Choroid plexus epithelial cell (primary cell): ENCODE data around the gene SUN5.

Experiments used
- DNase-seq: peaks from one replicate; pipeline ENCODE4 v3.0.0-alpha.2; 2010; ENCODE audit warnings: low read depth
- H3K4me3 ChIP-seq: 2 replicates; pipeline ENCODE4 v1.5.1; 2011; ENCODE audit warnings: low read depth, mild to moderate bottlenecking, control low read depth, low read length, moderate library complexity
- CTCF ChIP-seq: conservative IDR thresholded peaks from 2 replicates; pipeline ENCODE4 v1.5.1; 2011; ENCODE audit warnings: low read depth, mild to moderate bottlenecking, control low read depth, inconsistent platforms, low read length, moderate library complexity

SUN5 gene

GRCh38 chr20:33017542-33017941, 13.3 kb upstream of the SUN5 start:
- DNase-seq, result no peak
- no peak overlapping the region for H3K4me3 ChIP-seq
- TF ChIP-seq CTCF, result no peak

DNA sequence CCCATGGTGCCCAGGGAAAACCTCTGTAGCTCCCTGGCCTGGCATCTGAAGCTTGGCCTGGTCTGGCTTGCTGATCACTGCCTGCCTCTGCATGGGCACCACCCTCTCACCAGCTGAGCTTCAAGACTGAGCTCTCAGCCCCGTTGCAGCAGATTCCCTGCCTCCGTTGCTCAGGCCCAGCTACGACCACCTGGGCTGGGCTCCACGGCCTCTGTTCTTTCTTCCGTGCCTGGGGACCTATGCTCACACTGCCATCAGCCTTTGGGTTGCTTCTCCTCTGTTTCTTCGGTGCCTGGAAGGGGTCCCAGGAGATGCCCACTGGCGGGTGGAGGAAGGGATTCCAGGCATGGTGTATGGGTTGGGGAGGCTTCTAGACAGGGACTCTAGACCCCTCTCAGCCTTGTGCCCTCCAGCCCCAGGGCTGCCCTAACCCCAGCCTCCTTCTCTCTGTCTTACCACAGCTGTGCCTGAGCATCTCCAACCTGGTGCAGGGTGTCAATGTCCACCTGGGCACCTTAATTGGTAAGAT, 12.4 kb upstream of the SUN5 start:
- H3K4me3 ChIP-seq, result no peak overlapping the region
- DNase-seq, result no peak
- TF ChIP-seq CTCF, result no peak

DNA sequence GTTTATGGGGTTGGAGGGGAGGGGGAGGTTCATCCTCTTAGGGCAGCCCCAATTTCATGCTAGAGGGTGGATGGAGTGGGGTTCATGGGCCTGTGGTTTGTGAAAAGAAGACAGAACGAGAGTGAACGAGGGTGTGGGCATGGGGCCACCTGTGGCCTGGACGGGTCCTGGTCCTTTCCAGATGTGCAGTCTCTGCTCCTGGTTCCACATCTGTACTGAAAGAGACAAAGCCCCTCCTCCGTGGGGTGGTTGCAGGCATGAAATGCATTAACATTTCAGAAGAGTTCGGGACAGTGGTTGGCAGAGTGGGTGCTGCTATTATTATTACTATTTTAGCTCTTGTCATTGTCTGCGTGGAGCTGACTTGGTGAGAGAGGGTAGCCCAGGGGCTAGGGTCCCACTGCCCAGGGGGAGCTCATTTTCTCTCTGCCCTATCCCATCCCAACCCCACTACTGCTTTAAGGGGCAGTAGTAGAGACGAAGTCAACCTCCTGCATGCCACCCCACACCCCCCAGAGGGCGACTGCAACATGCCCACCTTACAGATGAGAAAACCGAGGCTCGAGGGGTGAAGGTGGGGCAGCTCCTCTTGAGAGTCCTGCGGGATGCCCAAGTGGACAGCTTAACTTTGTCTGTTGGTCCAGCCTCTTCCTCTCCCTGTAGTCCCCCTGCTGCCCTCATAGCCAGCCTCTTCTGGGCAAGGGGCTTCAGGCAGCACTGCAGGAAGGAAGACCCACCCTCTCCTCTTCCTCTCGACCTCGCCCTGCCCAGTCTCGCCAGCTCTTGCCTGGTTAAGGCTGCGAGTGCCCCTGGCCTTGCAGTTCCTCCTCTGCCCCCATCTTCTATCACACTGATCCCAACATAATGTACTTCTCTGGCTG, 11.7 kb upstream of the SUN5 start:
- no peak for DNase-seq
- TF ChIP-seq CTCF, result no peak
- no peak overlapping the region for H3K4me3 ChIP-seq

- no peak for DNase-seq
- no peak for TF ChIP-seq CTCF
- no peak overlapping the region for H3K4me3 ChIP-seq
These were observed 10.9 kb upstream of the SUN5 start for GRCh38 chr20:33015114-33015484.

GRCh38 chr20:33014336-33015113, 10.3 kb upstream of the SUN5 start:
- TF ChIP-seq CTCF, result no peak
- H3K4me3 ChIP-seq, result no peak overlapping the region
- DNase-seq, result no peak

DNA sequence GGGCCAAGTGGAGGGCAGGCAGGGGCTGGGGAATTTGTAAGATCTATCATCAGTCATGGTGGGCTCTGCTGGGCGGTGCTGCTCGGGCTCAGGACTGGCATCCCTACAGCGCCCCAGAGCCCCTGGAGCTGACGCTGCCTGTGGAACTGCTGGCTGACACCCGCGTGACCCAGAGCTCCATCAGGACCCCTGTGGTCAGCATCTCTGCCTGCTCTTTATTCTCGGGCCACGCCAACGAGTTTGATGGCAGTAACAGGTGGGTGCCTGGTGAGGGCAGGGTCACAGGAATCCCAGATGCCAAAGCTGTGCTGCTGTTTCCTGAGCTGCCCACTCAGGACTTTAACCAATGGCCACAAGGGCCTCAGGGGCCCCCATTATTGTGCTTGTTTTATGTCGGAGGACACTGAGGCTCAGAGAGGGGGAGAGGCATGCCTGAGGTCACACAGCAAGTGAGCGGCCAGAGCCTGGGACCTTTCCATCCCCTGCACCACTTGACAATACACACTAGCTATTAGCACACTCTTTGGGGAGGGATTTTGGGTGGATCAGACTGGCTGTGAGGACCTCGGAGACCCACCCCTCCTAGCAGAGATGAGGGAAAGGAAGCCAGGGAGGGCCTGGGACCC, 9.6 kb upstream of the SUN5 start:
- no peak for TF ChIP-seq CTCF
- H3K4me3 ChIP-seq, result no peak overlapping the region
- no peak for DNase-seq
